HuH-7.5 (cell line): ENCODE data around the gene RBPJ.

Experiments used
- DNase-seq: peaks from one replicate; pipeline ENCODE4 v3.0.0; 2011; ENCODE audit warnings: low spot score

Gene RBPJ

DNA sequence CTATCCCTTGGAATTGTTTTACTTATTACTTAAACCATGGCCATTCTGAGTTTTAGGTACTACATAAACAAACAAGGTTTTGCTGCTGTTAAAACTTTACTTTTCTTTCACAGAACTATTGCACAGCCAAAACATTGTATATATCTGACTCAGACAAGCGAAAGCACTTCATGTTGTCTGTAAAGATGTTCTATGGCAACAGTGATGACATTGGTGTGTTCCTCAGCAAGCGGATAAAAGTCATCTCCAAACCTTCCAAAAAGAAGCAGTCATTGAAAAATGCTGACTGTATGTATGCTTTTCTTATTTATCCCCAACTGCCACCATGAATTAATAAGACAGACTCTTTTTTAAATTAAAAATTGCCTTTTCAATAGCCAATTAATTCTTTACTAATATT is 99.6 kb downstream of the RBPJ start:
- DNase-seq: no peak

DNA sequence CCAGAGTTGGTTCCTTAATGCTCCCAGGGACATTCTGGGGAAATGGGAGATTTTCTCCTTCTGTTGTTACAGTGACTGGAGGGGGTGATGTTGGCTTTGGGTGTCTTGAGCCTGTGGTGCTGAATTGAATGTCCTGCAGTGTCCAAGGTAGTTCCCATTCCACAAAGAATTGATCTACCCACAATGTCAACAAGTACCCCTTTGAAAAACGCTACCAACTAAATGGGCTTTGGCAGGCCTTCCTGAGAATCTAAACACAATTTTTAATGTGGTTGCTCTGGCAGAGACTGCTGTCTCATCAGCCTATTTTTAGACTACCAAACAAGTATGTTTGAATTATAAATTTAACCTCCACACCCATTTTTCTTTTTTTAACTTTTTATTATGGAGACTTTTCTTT is 100.1 kb downstream of the RBPJ start:
- no peak for DNase-seq

DNA sequence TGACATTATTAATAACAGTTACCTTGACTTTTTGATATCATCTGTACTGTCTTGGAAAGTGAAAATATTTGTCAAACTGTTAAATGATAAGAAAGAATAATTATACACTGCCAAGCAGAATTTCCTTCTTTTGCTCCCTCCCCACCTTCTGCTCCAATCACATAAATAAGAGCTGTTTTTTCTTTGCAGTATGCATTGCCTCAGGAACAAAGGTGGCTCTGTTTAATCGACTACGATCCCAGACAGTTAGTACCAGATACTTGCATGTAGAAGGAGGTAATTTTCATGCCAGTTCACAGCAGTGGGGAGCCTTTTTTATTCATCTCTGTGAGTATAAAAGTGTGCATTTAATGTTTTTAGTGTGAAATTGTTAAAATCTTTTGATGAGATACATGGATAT is 103.3 kb downstream of the RBPJ start:
- DNase-seq: no peak

- no peak for DNase-seq
These were observed 104.0 kb downstream of the RBPJ start for GRCh38 chr4:26424838-26425237.

GRCh38 chr4:26425953-26426352 is 105.1 kb downstream of the RBPJ start:
- no peak for DNase-seq

DNA sequence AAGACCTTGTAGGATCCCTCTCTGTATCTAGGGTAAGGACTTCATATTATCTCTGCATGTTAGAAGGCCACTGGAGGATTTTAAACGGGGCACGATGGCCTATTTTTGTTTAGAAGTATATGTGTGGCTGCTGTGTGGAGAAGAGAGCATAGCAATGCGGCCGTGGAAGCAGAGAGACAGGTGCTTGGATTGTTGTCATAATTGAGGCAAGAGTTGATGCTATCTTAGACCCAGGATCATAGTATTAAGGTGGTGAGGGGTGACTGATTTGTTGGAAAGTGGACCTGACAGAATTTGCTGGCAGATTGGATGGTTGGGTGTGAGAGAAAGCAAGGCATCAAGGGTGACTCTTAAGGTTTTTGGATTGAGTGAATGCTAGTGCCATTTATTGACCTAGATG is 106.1 kb downstream of the RBPJ start:
- no peak for DNase-seq

DNA sequence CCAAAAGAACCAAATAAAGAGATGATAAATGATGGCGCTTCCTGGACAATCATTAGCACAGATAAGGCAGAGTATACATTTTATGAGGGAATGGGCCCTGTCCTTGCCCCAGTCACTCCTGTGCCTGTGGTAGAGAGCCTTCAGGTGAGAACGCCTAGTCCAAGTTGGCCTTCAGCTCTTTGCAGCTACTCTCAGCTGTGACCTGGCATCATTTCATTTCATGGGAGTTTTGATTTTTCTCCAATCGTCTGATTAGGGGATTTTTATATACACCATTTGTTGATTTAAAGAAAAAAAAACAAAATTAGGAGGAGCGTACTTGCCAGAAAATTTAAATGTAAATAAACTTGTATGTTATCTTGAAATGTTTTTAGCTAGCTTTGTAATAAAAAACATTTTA is 109.1 kb downstream of the RBPJ start:
- DNase-seq: no peak

- DNase-seq: no peak
These were observed 110.8 kb downstream of the RBPJ start for GRCh38 chr4:26431461-26432180.

- no peak for DNase-seq
These were observed 111.6 kb downstream of the RBPJ start for GRCh38 chr4:26432419-26432818.

DNA sequence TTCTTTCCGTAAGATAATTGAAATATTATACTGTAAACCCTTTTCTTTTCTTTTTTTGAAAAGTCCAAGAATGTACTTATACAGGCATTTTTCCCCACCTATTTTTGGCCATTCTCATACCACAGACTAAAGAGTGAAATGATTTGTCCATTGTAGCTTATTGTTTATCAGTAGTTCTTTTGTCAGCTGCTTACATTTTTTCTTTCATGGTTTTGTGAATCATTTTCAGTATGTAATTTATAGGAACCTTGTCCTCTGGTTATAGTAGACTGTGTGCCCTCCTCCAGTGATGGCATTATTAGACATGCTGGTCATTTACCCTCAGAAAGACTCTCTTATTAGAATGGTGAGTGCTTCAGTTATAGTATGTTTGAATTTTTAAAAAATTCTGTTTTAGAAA is 112.7 kb downstream of the RBPJ start:
- no peak for DNase-seq

DNA sequence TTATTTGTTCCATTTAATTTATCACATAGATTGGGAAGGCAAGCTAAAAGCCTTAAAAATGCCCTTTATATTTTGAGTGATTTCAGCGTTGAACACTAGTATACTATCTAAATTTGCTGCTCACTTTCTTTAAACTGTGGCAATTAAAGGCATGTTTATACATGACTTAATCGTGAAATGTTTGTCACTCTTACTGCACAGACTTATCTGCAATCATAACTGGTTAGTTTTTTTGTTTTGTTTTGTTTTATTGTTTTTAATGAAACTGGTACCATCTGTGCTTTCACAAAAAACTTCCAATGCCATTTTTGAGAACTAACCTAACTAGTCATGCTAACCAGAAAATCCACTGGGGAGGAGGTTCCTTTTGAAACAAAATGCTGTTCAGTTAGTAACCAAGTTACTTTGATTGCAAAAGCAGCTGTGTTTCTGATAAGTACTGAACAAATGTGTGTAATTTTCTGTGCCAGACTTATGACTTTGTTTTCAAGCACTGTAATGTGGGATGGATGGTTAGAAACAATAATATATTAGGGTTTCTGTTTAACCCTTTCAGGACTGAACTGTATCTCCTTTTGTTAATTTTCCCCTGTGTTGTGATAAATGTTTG is 113.3 kb downstream of the RBPJ start:
- DNase-seq: no peak

GRCh38 chr4:26441102-26441501 is 120.3 kb downstream of the RBPJ start:
- no peak for DNase-seq

- no peak for DNase-seq
These were observed 121.0 kb downstream of the RBPJ start for GRCh38 chr4:26441771-26442170.

- DNase-seq: no peak
These were observed 126.6 kb downstream of the RBPJ start for GRCh38 chr4:26447378-26447777.

- DNase-seq: no peak
These were observed 129.6 kb downstream of the RBPJ start for GRCh38 chr4:26450418-26450817.

GRCh38 chr4:26451597-26451996 is 130.8 kb downstream of the RBPJ start:
- DNase-seq: no peak

DNA sequence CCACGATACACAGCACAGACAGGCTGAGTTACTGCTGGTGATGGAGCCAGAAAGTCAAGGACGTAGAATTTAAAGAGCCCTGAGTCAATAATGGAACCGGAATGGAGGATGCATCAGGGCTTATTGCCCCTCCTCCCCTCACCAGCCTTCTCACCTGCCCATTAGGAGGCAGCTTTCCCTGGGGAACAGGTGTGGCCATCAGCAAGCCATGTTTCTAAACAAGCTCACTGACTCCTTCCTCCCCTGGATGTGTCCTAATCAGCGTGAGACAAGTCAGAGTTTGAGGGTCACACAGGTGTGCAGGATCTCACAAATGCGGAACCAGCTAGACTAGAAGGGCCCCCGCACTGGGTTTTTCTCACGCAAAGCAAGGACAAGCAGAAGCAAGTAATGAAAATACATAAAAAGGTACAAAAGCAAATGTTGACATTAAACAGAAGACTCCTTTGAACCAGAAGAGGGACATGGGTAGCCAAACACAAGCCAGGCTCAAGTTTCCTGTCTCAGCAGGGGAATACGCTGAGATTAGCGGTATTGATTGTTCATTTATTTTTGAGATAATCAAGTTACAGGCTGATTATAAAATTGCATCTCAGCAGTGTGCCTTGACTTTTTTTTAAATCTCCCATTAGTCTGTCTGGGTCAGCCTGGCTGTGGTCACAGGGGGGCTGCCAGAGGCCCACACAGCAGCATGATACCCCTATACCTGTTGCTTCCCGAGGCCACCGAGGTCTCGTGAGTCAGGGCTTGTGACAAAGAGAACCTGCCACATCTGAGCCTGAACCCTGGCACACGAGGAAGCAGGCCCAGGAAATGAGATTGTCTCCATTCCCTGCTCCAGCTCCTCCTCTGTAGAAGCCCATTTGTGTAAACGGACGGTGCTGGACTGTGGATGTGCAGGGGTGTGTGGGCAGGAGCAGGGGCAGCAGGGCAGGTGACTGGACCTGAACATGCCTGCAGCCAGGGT is 132.0 kb downstream of the RBPJ start:
- no peak for DNase-seq

GRCh38 chr4:26454961-26455360 is 134.1 kb downstream of the RBPJ start:
- no peak for DNase-seq

- DNase-seq: no peak
These were observed 134.8 kb downstream of the RBPJ start for GRCh38 chr4:26455571-26455970.

- DNase-seq: no peak
These were observed 136.6 kb downstream of the RBPJ start for GRCh38 chr4:26457412-26457811.

- DNase-seq: no peak
These were observed 137.3 kb downstream of the RBPJ start for GRCh38 chr4:26458157-26458561.

- DNase-seq: peak; percentile 65
These were observed 138.4 kb downstream of the RBPJ start for GRCh38 chr4:26459054-26459755.
